Cortex of kidney (tissue), 1 donor: ENCODE results near the gene ADAMTS2.
"Not testable (repeated sequence)": the region's sequence is repeated elsewhere in the genome, so short reads cannot be mapped to it uniquely, and the experiment has no call there.

Experiments
- DNase-seq: peaks from one replicate; lab custom pipeline; 2025; lab: John Stamatoyannopoulos, UW

ADAMTS2 gene

GRCh38 chr5:179325296-179326031 is 19.8 kb downstream of the ADAMTS2 start:
- DNase-seq, result no peak

- no peak for DNase-seq
Observed at GRCh38 chr5:179324760-179325295, 20.4 kb downstream of the ADAMTS2 start.

GRCh38 chr5:179324316-179324715 is 20.9 kb downstream of the ADAMTS2 start:
- DNase-seq, result not testable (repeated sequence)

- no peak for DNase-seq
Observed at GRCh38 chr5:179323026-179323870, 22.0 kb downstream of the ADAMTS2 start.

- no peak for DNase-seq
Observed at GRCh38 chr5:179322071-179323025, 22.9 kb downstream of the ADAMTS2 start.

GRCh38 chr5:179321206-179321987 is 23.9 kb downstream of the ADAMTS2 start:
- no peak for DNase-seq

- no peak for DNase-seq
Observed at GRCh38 chr5:179319741-179320281, 25.4 kb downstream of the ADAMTS2 start.

GRCh38 chr5:179319123-179319522 is 26.1 kb downstream of the ADAMTS2 start:
- DNase-seq, result no peak

GRCh38 chr5:179318221-179318955 is 26.9 kb downstream of the ADAMTS2 start:
- no peak for DNase-seq

- no peak for DNase-seq
Observed at GRCh38 chr5:179317411-179318220, 27.6 kb downstream of the ADAMTS2 start.

- no peak for DNase-seq
Observed at GRCh38 chr5:179316982-179317381, 28.3 kb downstream of the ADAMTS2 start.

GRCh38 chr5:179316111-179316551 is 29.1 kb downstream of the ADAMTS2 start:
- no peak for DNase-seq

- no peak for DNase-seq
Observed at GRCh38 chr5:179315356-179315890, 29.8 kb downstream of the ADAMTS2 start.

- no peak for DNase-seq
Observed at GRCh38 chr5:179314606-179315355, 30.5 kb downstream of the ADAMTS2 start.

- no peak for DNase-seq
Observed at GRCh38 chr5:179313849-179314521, 31.3 kb downstream of the ADAMTS2 start.

GRCh38 chr5:179312557-179313235 is 32.6 kb downstream of the ADAMTS2 start:
- DNase-seq, result no peak

- DNase-seq, result no peak
Observed at GRCh38 chr5:179311581-179311980, 33.7 kb downstream of the ADAMTS2 start.
